ENCODE results near the gene LMF2.

Gene LMF2

DNA sequence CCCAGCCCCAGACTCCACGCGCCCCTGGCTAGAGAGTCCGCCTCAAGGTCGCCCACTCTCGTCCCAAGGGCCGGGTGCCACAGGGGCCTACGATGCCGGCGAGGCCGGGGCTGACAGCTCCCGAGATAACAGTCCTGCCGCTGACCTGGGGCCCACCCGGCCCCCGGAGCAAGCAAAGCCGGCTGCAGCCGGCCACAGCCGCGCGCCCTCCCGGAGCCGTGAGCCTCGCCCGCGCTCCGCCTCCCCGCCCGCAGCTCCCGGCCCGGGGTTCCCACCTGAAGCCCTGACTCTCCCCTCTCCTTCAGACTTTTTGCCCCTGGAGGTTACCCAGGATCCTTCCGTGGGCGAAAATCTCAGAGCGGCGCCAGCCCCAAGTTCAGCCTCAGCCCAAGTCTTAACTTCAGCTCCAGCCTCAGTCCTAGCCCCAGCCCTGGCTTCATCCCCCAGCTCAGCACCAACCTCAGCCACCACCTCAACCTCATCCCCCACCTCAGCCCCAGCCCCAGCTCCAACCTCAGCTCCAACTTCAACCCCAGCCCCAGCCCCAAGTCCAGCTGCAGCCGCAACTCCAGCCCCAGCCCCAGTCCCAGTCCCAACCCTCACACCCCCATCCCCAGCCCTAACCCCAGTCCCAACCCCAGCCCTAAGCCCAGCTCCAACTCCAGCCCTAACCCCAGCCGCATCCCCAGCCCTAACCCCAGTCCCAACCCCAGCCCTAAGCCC is 39.9 kb upstream of the LMF2 start:
- no peaks in the 10 kb centered on the region for H3K9me3 ChIP-seq (ENCODE audit: control insufficient read depth, low read length)
- no peak overlapping the region for H3K9ac ChIP-seq (ENCODE audit: low read length)
- no peaks in the 10 kb centered on the region for H3K79me1 ChIP-seq (replicated peaks; ENCODE audit: low read length, poor library complexity, severe bottlenecking)
- H2BK5ac ChIP-seq (ENCODE audit: low read depth, low read length, poor library complexity, severe bottlenecking), result no peak overlapping the region
- H3K23ac ChIP-seq (ENCODE audit: low read length in 2 of 2), result no peak overlapping the region
- H2BK120ac ChIP-seq (ENCODE audit: low read depth, low read length), result no peak overlapping the region
- no peak overlapping the region for H4K91ac ChIP-seq (ENCODE audit: low read length)
- H3K14ac ChIP-seq (ENCODE audit: low read length in 2 of 2), result no peak overlapping the region
- DNase-seq, result no peak
- no peak overlapping the region for H2AK5ac ChIP-seq (ENCODE audit: low read length, severe bottlenecking)
- no peak overlapping the region for H2BK15ac ChIP-seq (ENCODE audit: low read depth, poor library complexity, severe bottlenecking)
- H3K36me3 ChIP-seq (ENCODE audit: control insufficient read depth in 1 of 2, insufficient read depth in 2 of 2, low read depth in 1 of 2, low read length in 2 of 2), result no peaks in the 10 kb centered on the region
- H4K8ac ChIP-seq (ENCODE audit: low read length), result no peak overlapping the region
- H3K4me2 ChIP-seq (ENCODE audit: low read length, poor library complexity, severe bottlenecking), result no peak overlapping the region
- H3K4me1 ChIP-seq (ENCODE audit: control insufficient read depth, insufficient read depth, low read depth, low read length), result peaks cover 10% of the 10 kb centered on the region
- 93% methylated on average over 35 of the region's 35 CpGs for WGBS
- H3K4me3 ChIP-seq (ENCODE audit: insufficient read depth in 1 of 2, low read depth in 1 of 2, low read length in 2 of 2), result no peak overlapping the region
- peaks cover 10 to 64% of the 10 kb centered on the region in 2 experiments for H3K27me3 ChIP-seq (ENCODE audit: control insufficient read depth in 1 of 2, insufficient read depth in 1 of 2, low read length in 2 of 2)
- no peak overlapping the region for H3K18ac ChIP-seq (ENCODE audit: low read depth in 1 of 2, low read length in 2 of 2)
- no peak overlapping the region for H3K4ac ChIP-seq (ENCODE audit: low read depth in 1 of 2, low read length in 2 of 2)
- no peak overlapping the region for H3K27ac ChIP-seq (ENCODE audit: low read length, poor library complexity, severe bottlenecking)
- H2AFZ ChIP-seq (ENCODE audit: low read depth, low read length), result no peak overlapping the region
- H2BK12ac ChIP-seq (ENCODE audit: low read length in 2 of 2), result no peak overlapping the region

DNA sequence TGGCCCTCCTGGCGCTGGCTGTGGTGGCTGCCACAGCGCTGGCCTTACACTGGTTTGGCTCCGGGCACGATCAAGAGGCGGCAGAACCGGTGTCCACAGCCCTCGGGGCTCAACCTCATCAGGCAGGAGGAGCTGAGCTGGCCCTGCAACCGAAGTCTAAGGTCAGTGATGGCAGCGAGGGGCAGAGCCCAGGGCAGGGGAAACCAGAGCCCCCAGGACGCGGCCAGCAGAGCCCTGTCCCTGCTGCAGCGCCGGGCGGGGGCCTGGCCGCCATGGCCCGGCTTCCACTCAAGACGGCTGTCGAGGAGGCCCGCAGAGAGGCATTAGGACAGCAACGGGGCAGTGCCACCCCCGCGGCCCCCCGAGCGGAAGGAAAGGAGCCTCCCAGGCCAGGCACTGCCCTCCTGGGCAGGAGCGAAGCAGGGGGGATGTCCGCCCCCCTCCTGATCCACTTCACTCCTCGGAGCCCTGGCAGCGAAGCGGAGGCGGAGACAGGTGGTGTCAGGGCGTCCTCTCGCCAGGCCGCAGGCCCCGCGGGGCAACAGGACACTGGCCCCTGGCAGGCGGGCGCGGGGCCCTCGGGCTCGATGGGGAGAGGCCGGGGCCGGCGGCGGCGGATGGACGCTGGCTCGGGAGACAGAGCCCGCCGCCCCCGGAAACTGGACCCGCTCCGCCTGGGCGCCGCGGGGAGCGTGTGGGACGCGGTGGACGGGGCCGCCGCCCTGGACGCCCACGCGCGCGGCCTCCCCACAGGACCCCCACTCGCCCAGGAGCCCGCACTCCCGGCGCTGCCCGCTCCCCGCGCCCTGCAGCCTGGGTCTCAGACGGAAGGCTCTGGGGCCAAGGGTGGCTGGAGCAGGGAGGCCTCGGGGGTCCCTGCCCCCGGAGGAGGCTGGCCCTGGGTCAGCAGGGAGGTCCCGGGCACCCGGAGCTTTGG is 39.1 kb upstream of the LMF2 start:
- no peak overlapping the region for H2BK5ac ChIP-seq (ENCODE audit: low read depth, low read length, poor library complexity, severe bottlenecking)
- no peak overlapping the region for H2BK15ac ChIP-seq (ENCODE audit: low read depth, poor library complexity, severe bottlenecking)
- H3K36me3 ChIP-seq (ENCODE audit: control insufficient read depth in 1 of 2, insufficient read depth in 2 of 2, low read depth in 1 of 2, low read length in 2 of 2), result no peaks in the 10 kb centered on the region
- no peak for DNase-seq
- H4K91ac ChIP-seq (ENCODE audit: low read length), result peak overlapping the region; percentile 52
- H3K4me2 ChIP-seq (ENCODE audit: low read length, poor library complexity, severe bottlenecking), result no peak overlapping the region
- H3K27me3 ChIP-seq (ENCODE audit: control insufficient read depth in 1 of 2, insufficient read depth in 1 of 2, low read length in 2 of 2), result peaks cover 5 to 64% of the 10 kb centered on the region in 2 experiments
- H3K9ac ChIP-seq (ENCODE audit: low read length), result no peak overlapping the region
- H2AK5ac ChIP-seq (ENCODE audit: low read length, severe bottlenecking), result no peak overlapping the region
- H3K4me3 ChIP-seq (ENCODE audit: insufficient read depth in 1 of 2, low read depth in 1 of 2, low read length in 2 of 2), result no peak overlapping the region
- peak overlapping the region; percentile 61 to 67 for H2BK12ac ChIP-seq (ENCODE audit: low read length in 2 of 2)
- peaks cover 10% of the 10 kb centered on the region for H3K4me1 ChIP-seq (ENCODE audit: control insufficient read depth, insufficient read depth, low read depth, low read length)
- no peak overlapping the region for H3K14ac ChIP-seq (ENCODE audit: low read length in 2 of 2)
- no peaks in the 10 kb centered on the region for H3K9me3 ChIP-seq (ENCODE audit: control insufficient read depth, low read length)
- no peak overlapping the region for H3K23ac ChIP-seq (ENCODE audit: low read length in 2 of 2)
- H3K27ac ChIP-seq (ENCODE audit: low read length, poor library complexity, severe bottlenecking), result no peak overlapping the region
- H4K8ac ChIP-seq (ENCODE audit: low read length), result peak overlapping the region; percentile 65
- H2BK120ac ChIP-seq (ENCODE audit: low read depth, low read length), result no peak overlapping the region
- no peak overlapping the region for H2AFZ ChIP-seq (ENCODE audit: low read depth, low read length)
- WGBS, result 97% methylated on average over 78 of the region's 78 CpGs
- H3K79me1 ChIP-seq (replicated peaks; ENCODE audit: low read length, poor library complexity, severe bottlenecking), result no peaks in the 10 kb centered on the region
- peak overlapping the region; percentile 48 to 54 for H3K18ac ChIP-seq (ENCODE audit: low read depth in 1 of 2, low read length in 2 of 2)
- H3K4ac ChIP-seq (ENCODE audit: low read depth in 1 of 2, low read length in 2 of 2), result peak overlapping the region in 1 of 2 experiments; percentile 47

DNA sequence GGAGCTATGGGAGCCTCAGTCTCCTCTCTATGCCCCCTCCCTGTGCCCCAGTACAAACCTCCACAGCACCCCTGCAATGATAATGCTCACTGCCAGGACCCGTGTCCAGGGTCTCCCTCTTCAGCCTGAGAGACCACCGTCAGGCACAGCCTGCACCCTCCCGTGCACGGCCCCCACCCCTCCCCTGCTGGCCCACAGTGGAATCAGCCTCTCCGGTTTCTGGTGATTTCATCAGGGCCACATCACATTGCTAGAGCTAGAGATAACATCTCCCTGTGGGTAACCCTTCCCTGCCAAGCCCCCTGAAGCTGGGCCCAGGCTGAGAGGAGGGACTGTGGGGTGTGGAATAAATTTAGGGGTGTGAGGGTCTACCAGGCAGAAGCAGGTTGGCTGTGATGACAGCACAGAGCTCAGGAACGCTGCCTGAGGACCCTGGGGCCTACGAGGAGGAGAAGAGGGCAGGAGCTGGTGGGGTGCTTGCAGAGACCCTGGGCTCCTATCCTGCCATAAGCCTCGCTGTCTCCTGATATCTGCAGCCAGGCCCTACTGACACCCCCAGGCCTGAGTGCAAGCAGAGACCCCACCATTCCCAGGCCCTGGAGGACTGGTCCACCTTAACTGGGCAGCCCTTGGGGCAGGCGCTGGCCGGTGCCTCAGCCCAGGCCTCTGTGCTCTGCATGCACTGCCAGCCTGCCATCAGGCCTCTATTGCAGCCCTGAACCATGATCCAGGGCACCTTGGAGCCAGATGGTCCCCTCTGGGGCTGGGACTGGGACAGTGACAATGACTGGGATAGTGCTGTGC is 38.2 kb upstream of the LMF2 start, which contains the start of gene KLHDC7B:
TSS of gene KLHDC7B (plus strand) at position 378 of the 804 bp plus-strand sequence. CDS start at position 723, 345 bp downstream.
- WGBS, result 75% methylated on average over 10 of the region's 10 CpGs
- H3K27me3 ChIP-seq (ENCODE audit: control insufficient read depth in 1 of 2, insufficient read depth in 1 of 2, low read length in 2 of 2), result peaks cover 0 to 59% of the 10 kb centered on the region in 2 experiments
- peak within 1 kb of the TSS; percentile 65 for H4K8ac ChIP-seq (ENCODE audit: low read length)
- H3K18ac ChIP-seq (ENCODE audit: low read depth in 1 of 2, low read length in 2 of 2), result peak within 1 kb of the TSS; percentile 48 to 71
- H3K9me3 ChIP-seq (ENCODE audit: control insufficient read depth, low read length), result no peaks in the 10 kb centered on the region
- no peak within 1 kb of the TSS for H2AFZ ChIP-seq (ENCODE audit: low read depth, low read length)
- peak; percentile 55 for DNase-seq
- peak within 1 kb of the TSS in 1 of 2 experiments; percentile 47 for H3K4ac ChIP-seq (ENCODE audit: low read depth in 1 of 2, low read length in 2 of 2)
- H2BK15ac ChIP-seq (ENCODE audit: low read depth, poor library complexity, severe bottlenecking), result peak within 1 kb of the TSS; percentile 15
- no peak within 1 kb of the TSS for H3K4me2 ChIP-seq (ENCODE audit: low read length, poor library complexity, severe bottlenecking)
- no peak within 1 kb of the TSS for H3K4me3 ChIP-seq (ENCODE audit: insufficient read depth in 1 of 2, low read depth in 1 of 2, low read length in 2 of 2)
- no peaks in the 10 kb centered on the region for H3K36me3 ChIP-seq (ENCODE audit: control insufficient read depth in 1 of 2, insufficient read depth in 2 of 2, low read depth in 1 of 2, low read length in 2 of 2)
- no peak within 1 kb of the TSS for H3K27ac ChIP-seq (ENCODE audit: low read length, poor library complexity, severe bottlenecking)
- no peak within 1 kb of the TSS for H2AK5ac ChIP-seq (ENCODE audit: low read length, severe bottlenecking)
- H3K79me1 ChIP-seq (replicated peaks; ENCODE audit: low read length, poor library complexity, severe bottlenecking), result no peaks in the 10 kb centered on the region
- H4K91ac ChIP-seq (ENCODE audit: low read length), result peak within 1 kb of the TSS; percentile 52
- H3K9ac ChIP-seq (ENCODE audit: low read length), result no peak within 1 kb of the TSS
- H3K4me1 ChIP-seq (ENCODE audit: control insufficient read depth, insufficient read depth, low read depth, low read length), result peaks cover 10% of the 10 kb centered on the region
- H2BK12ac ChIP-seq (ENCODE audit: low read length in 2 of 2), result peak within 1 kb of the TSS; percentile 61 to 67
- H3K14ac ChIP-seq (ENCODE audit: low read length in 2 of 2), result no peak within 1 kb of the TSS
- no peak within 1 kb of the TSS for H3K23ac ChIP-seq (ENCODE audit: low read length in 2 of 2)
- peak within 1 kb of the TSS; percentile 22 for H2BK120ac ChIP-seq (ENCODE audit: low read depth, low read length)
- H2BK5ac ChIP-seq (ENCODE audit: low read depth, low read length, poor library complexity, severe bottlenecking), result no peak within 1 kb of the TSS

Measured in mesenchymal stem cell (in vitro differentiated cells and primary cell).